NOMO-1 (cell line): ENCODE results near the gene COBL.

Source experiments
- DNase-seq, 2 experiments: peaks; one replicate each; lab custom pipeline; 2025; ENCODE audit not compliant: unreplicated experiment in 2 of 2; lab: John Stamatoyannopoulos, UW

COBL gene

DNA sequence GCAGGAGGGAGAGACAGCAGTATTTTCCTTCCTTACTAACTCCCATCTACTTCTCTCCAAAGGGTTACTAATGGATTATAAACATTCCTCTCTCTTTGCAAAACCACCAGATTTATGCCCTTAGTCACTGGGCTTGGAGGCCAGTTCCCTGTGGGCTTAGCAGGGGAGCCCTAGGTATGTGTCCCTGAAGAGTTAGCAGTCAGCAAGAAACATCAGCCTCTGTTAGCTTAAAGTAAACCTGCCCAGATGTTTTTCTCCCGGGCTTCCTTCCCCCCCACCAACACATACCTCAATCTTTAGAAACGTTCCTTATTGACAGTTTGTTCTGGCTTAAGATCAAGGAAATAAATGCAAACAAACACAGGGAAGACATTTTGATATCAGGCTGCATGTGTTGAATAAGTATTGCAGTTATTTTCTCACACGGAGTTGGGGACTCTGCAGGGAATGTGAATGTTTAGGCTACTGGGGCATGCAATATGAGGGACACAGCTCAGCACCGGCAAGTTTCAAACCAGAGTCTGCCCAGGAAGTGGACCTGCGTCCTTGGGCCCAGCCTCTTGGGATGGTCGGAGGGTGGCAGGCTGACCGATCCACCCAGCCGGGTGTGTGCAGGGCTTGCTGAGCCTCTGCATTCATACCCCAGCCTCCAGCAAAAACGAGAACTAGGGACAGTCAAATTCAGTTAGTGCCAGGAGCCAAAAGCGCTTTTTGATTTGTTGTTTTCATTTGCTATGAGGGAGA lies 281.9 kb downstream of the COBL start:
- DNase-seq = no peak

GRCh38 chr7:51033727-51034520 lies 282.7 kb downstream of the COBL start:
- no peak for DNase-seq

DNA sequence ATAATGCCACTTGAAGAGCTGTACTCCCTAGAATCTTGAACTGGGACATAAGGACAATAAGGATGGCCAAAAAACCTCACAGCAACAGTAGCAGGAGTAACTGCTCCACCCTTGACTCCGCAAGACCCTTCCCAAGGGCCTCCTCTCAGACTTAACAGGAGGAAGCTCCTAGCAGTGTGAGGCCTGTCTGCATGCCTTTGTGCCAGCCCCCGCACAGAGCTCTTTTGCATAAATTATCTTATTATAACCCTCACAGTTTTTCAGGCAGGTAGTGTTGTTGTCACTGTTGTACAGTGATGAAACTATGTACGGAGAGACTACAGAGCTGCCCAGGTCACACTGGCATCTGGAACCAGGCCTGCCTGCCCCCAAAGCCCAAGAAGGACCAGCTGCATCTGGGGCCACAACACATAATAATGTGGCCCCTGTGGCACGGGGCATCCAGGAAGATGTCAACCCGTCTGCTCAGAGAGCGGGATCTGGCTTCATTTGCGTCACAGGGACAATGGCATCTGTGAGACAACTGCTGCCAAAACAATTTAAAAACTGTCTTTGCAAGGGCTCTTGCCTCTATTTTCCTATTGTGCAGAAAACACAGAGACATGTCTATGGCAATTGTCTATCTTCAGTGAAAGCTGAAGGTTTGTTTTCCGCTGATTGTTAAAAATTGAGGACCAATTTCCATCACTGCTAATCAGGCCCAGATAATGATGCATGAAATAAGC lies 284.7 kb downstream of the COBL start:
- no peak for DNase-seq

DNA sequence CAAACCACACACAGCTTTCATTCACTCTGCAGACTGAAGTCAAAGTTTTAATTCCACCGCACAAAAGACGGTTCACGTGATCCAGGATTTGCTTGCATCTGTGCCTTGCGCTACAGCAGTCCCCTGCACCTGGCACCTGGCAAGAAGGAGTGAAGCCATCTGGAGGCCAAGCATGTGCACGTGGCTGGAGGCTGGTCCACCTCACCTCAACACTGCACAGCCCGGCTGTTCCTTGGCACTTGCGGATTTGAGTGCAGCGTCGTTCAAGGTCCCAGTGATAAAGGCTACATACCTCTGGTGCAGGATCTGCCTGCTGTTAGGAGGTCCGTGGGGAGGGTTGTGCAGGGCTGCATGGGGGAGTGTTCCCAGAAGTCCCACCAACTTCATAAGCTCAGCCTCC lies 285.4 kb downstream of the COBL start:
- no peak for DNase-seq

GRCh38 chr7:51029701-51030191 lies 286.9 kb downstream of the COBL start:
- no peak for DNase-seq

DNA sequence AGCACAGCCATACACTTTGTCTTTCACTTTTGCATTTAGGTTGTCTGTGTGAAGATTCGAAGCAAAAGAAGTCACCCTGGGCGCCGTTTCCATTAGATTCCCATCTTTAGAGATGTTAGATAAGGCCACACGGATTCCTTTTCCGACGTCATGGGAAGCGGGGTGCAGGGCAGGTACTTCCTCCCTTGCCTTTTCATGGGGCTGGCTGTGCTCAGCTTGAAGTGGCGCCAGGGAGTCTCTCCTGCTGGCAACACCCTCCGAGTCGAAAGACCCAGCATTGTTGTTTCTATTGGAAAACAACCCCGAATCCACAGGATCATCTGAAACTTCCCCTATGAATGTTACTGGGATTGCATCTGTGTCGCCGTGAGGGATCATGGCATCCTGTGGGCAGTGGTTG lies 287.5 kb downstream of the COBL start:
- no peak for DNase-seq

GRCh38 chr7:51027935-51028830 lies 288.4 kb downstream of the COBL start:
- DNase-seq = no peak

GRCh38 chr7:51027106-51027934 lies 289.3 kb downstream of the COBL start:
- DNase-seq = no peak

- DNase-seq = no peak
These were observed 290.3 kb downstream of the COBL start for GRCh38 chr7:51026341-51026740.

DNA sequence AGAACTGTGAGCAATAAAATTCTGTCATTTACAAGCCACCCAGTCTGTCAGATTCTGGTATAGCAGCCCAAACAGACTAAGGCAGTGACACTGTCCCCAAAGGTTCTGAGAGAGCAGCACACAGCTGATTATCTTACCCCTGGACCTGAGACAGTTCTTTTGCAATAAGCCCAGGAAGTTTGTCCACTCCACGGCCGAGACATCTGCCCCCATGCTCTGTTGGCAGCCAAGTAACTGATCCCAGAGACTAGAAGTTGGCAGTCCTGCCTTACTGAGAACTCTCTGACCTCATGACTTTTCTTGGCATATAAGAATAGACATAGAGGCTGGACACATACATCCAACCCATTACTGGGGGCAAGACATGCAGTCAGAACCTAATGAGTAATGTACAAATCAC lies 290.9 kb downstream of the COBL start:
- DNase-seq = no peak

GRCh38 chr7:51024867-51025266 lies 291.7 kb downstream of the COBL start:
- DNase-seq = no peak

GRCh38 chr7:51023547-51023946 lies 293.1 kb downstream of the COBL start:
- no peak for DNase-seq

- DNase-seq = no peak
These were observed 293.8 kb downstream of the COBL start for GRCh38 chr7:51022821-51023220.

DNA sequence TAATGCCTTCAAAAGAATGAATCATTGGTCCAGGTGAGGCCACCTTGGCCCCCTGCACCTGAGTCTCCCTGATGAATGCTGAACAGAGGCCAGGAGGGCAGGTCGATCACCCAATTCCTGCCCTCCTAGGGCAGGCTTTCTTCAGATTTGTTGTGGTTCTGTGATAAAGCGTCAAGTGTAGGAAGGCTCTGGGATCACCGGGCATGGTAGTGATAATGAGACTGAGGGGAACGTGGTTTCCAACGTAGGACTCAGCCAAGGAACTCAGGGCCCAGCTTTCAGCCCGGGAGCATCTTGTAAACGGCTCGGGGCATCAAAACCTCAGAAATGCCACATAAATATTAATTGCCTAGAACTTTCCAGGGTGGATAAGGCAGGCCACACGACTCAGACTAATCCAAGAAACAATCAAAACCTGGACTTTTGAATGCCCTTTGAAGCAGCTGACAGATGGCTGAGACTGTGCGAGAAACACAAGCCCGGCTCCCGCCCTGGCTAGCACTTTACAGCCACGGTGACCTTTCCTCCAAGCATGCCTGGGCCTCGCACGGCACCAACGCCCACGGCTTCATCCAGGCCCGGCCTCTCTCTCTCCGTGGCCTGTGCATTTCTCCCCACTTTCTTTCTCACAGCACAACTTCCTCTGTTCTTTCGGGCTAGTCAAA lies 294.6 kb downstream of the COBL start:
- DNase-seq = no peak

DNA sequence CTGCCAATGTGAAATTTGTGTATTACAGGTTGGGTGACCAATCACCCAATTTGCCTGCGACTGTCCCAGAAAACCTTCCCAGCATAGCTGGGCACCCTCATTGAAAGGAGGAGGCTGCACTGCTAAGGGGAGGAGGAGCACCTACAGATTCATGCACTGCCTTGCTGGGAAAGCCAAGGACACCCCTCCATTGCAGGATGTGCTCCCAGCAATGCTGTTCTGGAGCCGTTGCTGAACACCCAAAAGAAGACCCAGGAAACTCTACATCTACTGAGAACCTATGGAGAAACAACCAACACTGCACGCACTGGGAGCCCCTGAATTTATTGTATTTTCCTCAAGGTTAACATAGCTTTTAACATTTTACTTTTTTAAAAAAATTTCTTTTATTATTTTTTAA lies 295.7 kb downstream of the COBL start:
- no peak for DNase-seq

GRCh38 chr7:51019891-51020870 lies 296.4 kb downstream of the COBL start:
- no peak for DNase-seq

DNA sequence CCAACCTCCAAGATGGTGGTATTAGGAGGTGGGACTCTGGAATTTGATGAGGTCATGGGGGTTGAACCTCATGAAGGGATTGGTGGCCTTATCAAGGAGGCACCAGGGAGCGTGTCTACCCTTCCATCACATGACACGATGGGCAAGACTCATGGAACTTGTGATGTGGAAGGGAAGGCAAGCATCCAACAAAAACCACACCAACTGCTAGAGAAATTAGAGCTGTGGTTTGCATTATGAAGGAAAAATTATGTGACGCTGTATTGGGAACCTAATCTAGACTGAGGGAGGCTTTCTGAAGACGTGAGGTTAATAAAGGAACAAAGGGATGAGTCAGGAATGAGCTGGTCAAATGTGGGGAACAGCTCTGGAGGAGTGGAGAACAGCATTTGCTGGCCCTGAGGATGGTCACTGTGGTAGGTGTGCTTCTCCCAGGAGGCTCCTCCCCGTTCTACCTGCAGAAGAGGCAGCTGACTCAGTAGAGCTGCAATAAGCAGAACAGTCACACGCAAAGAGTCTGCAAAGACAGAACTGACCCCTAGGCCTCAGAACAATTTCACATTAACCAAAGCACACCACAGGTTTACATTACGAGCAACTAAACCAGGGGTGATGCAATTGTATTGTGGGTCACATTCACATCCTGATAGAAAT lies 297.3 kb downstream of the COBL start:
- no peak for DNase-seq
